HEK293 (cell line): Measurements from ENCODE around the gene IP6K3.

ENCODE experiments used
- BCL11A ChIP-seq: fragments of 450-650 bp; formaldehyde crosslinking; IDR thresholded peaks from 2 replicates; pipeline ENCODE4 v1.5.1; 2016; ENCODE audit warnings: low read depth, missing biosample characterization, missing genetic modification characterization
- CTCF ChIP-seq: fragments of 450-650 bp; formaldehyde crosslinking; IDR thresholded peaks from 2 replicates; pipeline ENCODE4 v1.5.1; 2016; ENCODE audit warnings: missing biosample characterization, missing genetic modification characterization
- HIC1 ChIP-seq: fragments of 450-650 bp; formaldehyde crosslinking; IDR thresholded peaks from 2 replicates; pipeline ENCODE4 v1.5.1; 2016; ENCODE audit warnings: missing biosample characterization, missing genetic modification characterization
- PBX3 ChIP-seq: sonication (generic); formaldehyde crosslinking; IDR thresholded peaks from 2 replicates; pipeline ENCODE4 v1.8.1; 2022; ENCODE audit warnings: mild to moderate bottlenecking, moderate library complexity, missing genetic modification reagents
- RBAK ChIP-seq: fragments of 450-650 bp; formaldehyde crosslinking; IDR thresholded peaks from 2 replicates; pipeline ENCODE4 v1.5.1; 2016; ENCODE audit warnings: missing biosample characterization, missing genetic modification characterization
- REST ChIP-seq: fragments of 450-650 bp; formaldehyde crosslinking; IDR thresholded peaks from 2 replicates; pipeline ENCODE4 v1.5.1; 2016; ENCODE audit warnings: missing biosample characterization, missing genetic modification characterization
- YY1 ChIP-seq: fragments of 450-650 bp; formaldehyde crosslinking; IDR thresholded peaks from 2 replicates; pipeline ENCODE4 v1.5.1; 2018; ENCODE audit warnings: missing biosample characterization, missing genetic modification characterization
- ZNF184 ChIP-seq: fragments of 450-650 bp; IDR thresholded peaks from 2 replicates; pipeline ENCODE4 v1.5.1; 2018; ENCODE audit warnings: missing biosample characterization, mild to moderate bottlenecking, missing genetic modification characterization
- ZNF280D ChIP-seq: fragments of 450-650 bp; formaldehyde crosslinking; IDR thresholded peaks from 2 replicates; pipeline ENCODE4 v1.5.1; 2016; ENCODE audit warnings: missing biosample characterization, missing genetic modification characterization
- ZNF629 ChIP-seq: fragments of 450-650 bp; formaldehyde crosslinking; IDR thresholded peaks from 2 replicates; pipeline ENCODE4 v1.5.1; 2017; ENCODE audit warnings: missing biosample characterization, missing genetic modification characterization
- ZSCAN18 ChIP-seq: fragments of 450-650 bp; formaldehyde crosslinking; IDR thresholded peaks from 2 replicates; pipeline ENCODE4 v1.5.1; 2016; ENCODE audit warnings: missing biosample characterization, missing genetic modification characterization
- ZXDB ChIP-seq: fragments of 450-650 bp; formaldehyde crosslinking; IDR thresholded peaks from 2 replicates; pipeline ENCODE4 v1.5.1; 2016; ENCODE audit warnings: missing biosample characterization, missing genetic modification characterization

- TF ChIP-seq ZSCAN18 (no peak), ZNF280D (tag by site-specific recombination) (no peak), RBAK (no peak), CTCF (tag by site-specific recombination) (no peak), PBX3 (CRISPR knock-in tag) (no peak), HIC1 (tag by site-specific recombination) (no peak), YY1 (tag by site-specific recombination) (no peak), REST (tag by site-specific recombination) (no peak), BCL11A (tag by site-specific recombination) (no peak), ZNF629 (tag by site-specific recombination) (no peak), ZNF184 (tag by site-specific recombination) (no peak), ZXDB (tag by site-specific recombination) (no peak)
These were observed 32.9 kb downstream of the IP6K3 start for GRCh38 chr6:33713786-33714185.
